ENCODE measurements around the gene FOSB. TPM values are rescaled to one million over a fixed set of nuclear protein-coding genes. Genes with fewer than 3 reads are reported as not detected.
A peak's percentile ranks its signal among the peaks of the same experiment; 100 is the strongest.

FOSB gene
- total RNA-seq, 2 experiments from 2014 or later: 5.6 to 98.6 TPM

DNA sequence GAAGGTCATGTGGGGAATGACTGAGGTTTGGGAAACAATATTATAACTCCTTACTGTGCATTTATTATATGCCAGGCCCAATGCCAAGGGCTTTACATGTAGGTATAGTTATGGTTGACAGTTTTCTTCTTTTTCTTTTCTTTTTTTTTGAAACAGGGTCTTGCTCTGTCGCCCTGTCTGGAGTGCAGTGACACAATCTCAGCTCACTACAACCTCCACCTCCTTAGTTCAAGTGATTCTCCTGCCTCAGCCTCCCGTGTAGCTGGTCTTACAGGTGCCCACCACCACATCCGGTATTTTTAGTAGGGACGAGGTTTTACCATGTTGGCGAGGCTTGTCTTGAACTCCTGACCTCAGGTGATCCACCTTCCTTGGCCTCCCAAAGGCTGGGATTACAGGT, 15.2 kb downstream of the FOSB start:
- H3K27ac Mint-ChIP-seq: no peak overlapping the region
- ATAC-seq (no peak), DNase-seq (no peak)
- CTCF ChIA-PET: interaction anchor here (1.2 to 23.2 kb wide), 2 partner anchors 16 to 46 kb away, joined by 3 to 1113 read pairs; partner anchors contain the start of gene ERCC1
- no peak overlapping the region for H3K4me3 Mint-ChIP-seq
- H3K27me3 Mint-ChIP-seq: peaks cover 2% of the 10 kb centered on the region
- H3K36me3 Mint-ChIP-seq: no peaks in the 10 kb centered on the region
- H3K4me1 Mint-ChIP-seq: peaks cover 25% of the 10 kb centered on the region
- H3K9me3 Mint-ChIP-seq (ENCODE audit: low read depth): no peaks in the 10 kb centered on the region

DNA sequence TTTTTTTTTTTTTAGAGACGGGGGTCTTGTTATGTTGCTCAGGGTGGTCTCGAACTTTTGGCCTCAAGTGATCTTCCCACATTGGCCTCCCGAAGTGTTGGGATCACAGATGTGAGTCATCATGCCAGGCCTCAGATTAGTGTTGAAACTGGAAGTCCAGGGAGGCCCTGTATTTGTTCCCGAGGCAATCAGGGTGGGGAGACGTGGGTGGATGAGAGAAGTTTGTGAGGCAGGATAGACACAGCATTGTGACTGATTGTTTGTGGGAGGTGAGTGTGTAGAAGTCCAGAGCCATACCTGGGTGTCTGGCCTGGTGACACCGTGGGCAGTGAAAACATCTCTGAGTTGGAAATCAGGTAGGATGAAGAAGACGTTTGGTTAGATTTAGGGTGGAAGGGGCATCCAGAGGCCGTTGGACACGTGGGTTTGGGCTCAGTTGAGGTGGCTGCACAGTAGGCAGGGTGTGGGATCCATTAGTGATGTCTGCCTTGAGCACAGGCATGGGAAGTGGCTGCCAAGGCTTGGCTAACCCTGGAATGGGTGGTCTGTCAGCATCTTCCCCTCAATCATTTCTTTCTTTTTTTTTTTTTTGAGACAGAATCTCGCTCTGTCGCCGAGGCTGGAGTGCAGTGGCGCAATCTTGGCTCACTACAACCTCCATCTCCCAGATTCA, 16.6 kb downstream of the FOSB start:
- no peaks in the 10 kb centered on the region for H3K36me3 Mint-ChIP-seq
- CTCF ChIA-PET: interaction anchor here (0.6 to 23.2 kb wide), 35 partner anchors 9 to 232 kb away, joined by 3 to 1113 read pairs (median 6); partner anchors contain the start of genes ERCC1, FOSB, OPA3 and PPM1N
- no peak overlapping the region for H3K27ac Mint-ChIP-seq

DNA sequence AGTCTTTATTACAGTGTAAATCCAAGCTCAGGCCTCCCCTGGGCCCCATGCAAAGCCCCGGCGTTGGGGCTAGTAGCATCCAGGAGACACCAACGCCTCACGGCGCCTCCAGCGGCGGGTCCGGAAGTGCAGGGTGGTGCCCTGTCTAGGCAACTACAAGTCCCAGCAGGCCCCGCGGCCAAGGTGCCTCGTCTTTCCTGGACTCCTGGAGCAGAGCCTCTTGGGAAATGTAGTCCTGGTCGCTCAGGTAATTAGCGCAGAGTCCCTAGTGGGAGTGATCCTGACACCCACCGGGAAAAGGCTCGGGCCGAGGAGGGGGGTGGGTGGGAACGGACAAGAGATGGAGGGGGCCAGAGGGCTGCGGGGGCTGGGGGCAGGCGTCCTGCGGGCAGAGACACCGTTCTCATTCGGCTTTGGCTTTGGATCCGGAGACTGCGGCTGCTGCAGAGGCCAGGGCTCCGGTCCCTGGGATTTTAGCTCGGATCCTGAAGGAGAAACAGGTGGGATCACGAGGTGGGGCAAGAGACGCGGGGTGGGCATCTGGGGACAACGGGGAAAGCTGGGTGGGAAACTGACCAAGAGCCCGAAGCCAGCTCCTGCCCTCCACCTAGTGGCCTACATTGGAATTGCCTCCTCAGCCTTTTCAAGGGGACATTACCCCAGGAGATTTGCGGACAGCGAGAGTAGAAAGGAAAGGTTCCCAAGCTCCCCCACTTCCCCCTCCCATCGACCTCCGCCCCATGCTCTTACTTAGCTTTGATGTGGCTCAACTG, 17.7 kb downstream of the FOSB start:
- H3K4me3 Mint-ChIP-seq: peak overlapping the region; percentile 85
- no peaks in the 10 kb centered on the region for H3K9me3 Mint-ChIP-seq (ENCODE audit: low read depth)
- ATAC-seq (peak; percentile 98), DNase-seq (peak; percentile 99)
- peaks cover 12% of the 10 kb centered on the region for H3K4me1 Mint-ChIP-seq
- CTCF ChIA-PET: interaction anchor here (0.6 to 23.2 kb wide), 49 partner anchors 6 to 231 kb away, joined by 3 to 1113 read pairs (median 4); partner anchors contain the start of genes ERCC1, FOSB, OPA3 and PPM1N
- peak overlapping the region; percentile 90 for H3K27ac Mint-ChIP-seq
- no peaks in the 10 kb centered on the region for H3K27me3 Mint-ChIP-seq
- H3K36me3 Mint-ChIP-seq: no peaks in the 10 kb centered on the region

More for the DNA sequence above, 16.6 kb downstream of the FOSB start:
- Mint-ChIP-seq H3K27me3 (no peaks in the 10 kb centered on the region), H3K4me1 (peaks cover 16% of the 10 kb centered on the region), H3K9me3 (ENCODE audit: low read depth) (no peaks in the 10 kb centered on the region), H3K4me3 (no peak overlapping the region)
- no peak for ATAC-seq
- no peak for DNase-seq

DNA sequence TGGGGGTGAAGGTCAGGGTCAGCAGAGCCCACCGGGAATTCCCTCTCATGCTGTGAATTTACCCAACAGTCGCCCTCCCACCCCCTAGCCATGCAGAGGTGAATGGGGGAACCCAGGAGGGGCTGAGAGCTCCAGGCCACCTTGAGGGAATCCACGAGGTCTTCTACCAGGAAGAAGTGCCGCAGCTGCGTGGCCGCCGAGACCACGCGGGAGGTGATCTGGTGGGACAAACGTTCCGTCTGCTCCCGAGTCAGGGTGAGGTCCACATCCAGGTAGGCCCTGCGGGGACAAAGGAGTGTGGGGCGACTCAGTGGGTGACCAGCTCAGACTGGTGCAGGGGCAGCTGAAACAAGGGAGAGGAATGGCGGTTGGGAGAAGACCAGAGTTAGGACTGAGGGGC, 20.9 kb downstream of the FOSB start:
- Mint-ChIP-seq H3K27me3 (peaks cover 3% of the 10 kb centered on the region), H3K27ac (no peak overlapping the region), H3K9me3 (ENCODE audit: low read depth) (no peaks in the 10 kb centered on the region), H3K4me3 (no peak overlapping the region), H3K36me3 (no peaks in the 10 kb centered on the region), H3K4me1 (peaks cover 19% of the 10 kb centered on the region)
- CTCF ChIA-PET: interaction anchor here (0.7 to 23.2 kb wide), 7 partner anchors 9 to 154 kb away, joined by 3 to 1113 read pairs (median 3); partner anchors contain the start of genes ERCC1, PPM1N and RTN2
- no peak for ATAC-seq
- no peak for DNase-seq

DNA sequence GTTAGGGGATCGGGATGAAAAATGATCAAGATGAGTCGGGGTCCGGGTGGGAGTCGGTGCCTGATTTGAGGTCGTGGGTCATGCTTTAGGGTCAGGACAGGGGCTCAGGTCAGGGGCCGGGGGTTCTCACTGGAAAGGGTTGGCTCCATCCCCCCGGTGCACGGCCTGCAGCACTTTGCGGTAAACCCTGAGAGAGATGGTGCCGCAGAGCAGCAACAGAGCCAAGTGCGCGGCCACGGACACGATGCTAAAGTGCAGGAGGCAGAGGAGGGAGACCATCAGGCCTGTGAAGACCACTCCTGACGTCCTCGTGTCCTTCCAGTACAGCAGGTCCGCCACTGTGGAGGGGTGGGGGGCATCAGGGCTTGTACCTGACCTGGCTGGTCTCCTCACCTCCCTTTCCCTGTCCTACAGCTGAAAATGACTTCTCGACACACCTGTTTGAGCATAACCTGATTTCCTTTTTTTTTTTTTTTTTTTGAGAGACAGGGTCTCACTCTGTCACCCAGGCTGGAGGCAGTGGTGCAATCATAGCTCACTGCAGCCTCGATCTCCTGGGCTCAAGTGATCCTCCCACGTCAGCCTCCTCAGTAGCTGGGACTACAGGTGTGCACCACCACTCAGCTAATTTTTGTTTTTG, 21.5 kb downstream of the FOSB start:
- Mint-ChIP-seq H3K27ac (no peak overlapping the region), H3K4me3 (no peak overlapping the region), H3K4me1 (peaks cover 20% of the 10 kb centered on the region), H3K36me3 (no peaks in the 10 kb centered on the region), H3K27me3 (peaks cover 6% of the 10 kb centered on the region), H3K9me3 (ENCODE audit: low read depth) (no peaks in the 10 kb centered on the region)
- DNase-seq (no peak), ATAC-seq (no peak)
- CTCF ChIA-PET: interaction anchor here (0.8 to 23.2 kb wide), 6 partner anchors 8 to 74 kb away, joined by 3 to 1113 read pairs (median 26); partner anchors contain the start of genes ERCC1, PPM1N and RTN2

DNA sequence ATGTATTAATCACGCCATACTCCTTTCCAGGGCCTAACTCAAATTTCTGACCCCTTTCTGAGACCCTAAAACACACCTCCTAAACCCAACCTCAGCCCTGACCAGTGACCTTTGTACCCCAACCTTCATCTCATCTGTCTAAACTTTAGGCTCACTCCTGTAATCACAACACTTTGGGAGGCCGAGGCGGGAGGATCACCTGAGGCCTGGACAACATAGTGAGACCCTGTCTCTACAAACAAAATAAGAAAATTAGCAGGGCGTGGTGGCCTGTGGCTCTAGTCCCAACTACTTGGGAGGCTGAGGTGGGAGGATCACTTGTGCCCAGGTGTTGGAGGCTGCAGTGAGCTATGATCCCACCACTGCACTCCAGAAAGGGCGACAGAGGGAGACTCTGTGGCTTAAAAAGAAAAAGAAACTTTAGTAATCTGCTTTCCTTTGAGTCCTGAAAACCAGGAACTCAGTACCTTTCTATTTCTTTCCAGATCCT, 24.4 kb downstream of the FOSB start:
- CTCF ChIA-PET: interaction anchor here (1.4 to 23.2 kb wide), 4 partner anchors 13 to 261 kb away, joined by 3 to 1113 read pairs (median 26); partner anchors contain the start of gene ERCC1
- H3K4me1 Mint-ChIP-seq: peaks cover 21% of the 10 kb centered on the region
- no peaks in the 10 kb centered on the region for H3K9me3 Mint-ChIP-seq (ENCODE audit: low read depth)
- no peaks in the 10 kb centered on the region for H3K36me3 Mint-ChIP-seq
- DNase-seq: no peak
- no peak for ATAC-seq
- H3K27ac Mint-ChIP-seq: no peak overlapping the region
- peak overlapping the region; percentile 24 for H3K4me3 Mint-ChIP-seq
- peaks cover 21% of the 10 kb centered on the region for H3K27me3 Mint-ChIP-seq

DNA sequence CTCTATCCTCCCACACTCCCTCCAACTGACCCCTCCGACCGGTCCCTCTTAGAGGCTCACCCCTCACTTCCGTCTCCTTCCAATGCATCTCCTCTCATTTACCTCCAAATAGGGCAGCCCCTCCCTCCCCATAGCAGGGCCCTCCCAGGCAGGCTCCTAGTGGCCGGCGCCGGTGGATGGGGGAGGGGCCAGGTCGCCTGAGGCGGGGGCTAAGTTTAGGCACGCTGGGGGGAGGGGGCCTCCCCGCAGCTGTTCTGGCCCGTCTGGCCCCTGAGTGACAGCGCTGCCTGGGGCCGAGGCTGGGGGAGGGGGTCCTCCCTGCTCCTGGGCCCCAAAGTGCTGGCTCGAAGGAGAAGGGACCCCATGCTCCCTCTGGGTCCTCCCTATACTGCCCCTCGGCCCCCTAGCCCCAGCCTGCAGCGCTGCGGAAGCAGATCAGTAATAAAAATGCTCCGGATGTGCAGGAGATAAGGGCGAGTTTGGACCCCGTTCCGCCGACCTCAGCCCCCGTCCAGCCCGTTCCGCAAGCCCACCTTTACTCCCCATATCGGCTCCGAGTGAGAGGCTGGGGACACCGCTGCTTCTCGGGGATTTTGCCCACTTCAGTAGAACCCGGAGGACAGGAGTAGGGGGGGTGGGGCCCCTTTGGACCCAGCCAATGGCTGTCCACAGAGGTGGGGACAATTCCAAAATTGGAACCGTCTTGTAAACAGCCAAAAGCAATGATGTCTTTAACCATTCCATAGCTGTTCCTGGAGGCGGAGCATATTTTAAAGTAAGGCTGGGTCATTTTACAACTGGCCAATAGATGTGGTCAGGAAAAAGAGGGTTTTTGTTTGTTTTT, 25.1 kb downstream of the FOSB start:
- DNase-seq (no peak), ATAC-seq (no peak)
- Mint-ChIP-seq H3K4me1 (peaks cover 26% of the 10 kb centered on the region), H3K9me3 (ENCODE audit: low read depth) (no peaks in the 10 kb centered on the region), H3K27ac (no peak overlapping the region), H3K27me3 (peaks cover 21% of the 10 kb centered on the region), H3K36me3 (no peaks in the 10 kb centered on the region), H3K4me3 (peak overlapping the region; percentile 68)
- CTCF ChIA-PET: interaction anchor here (0.6 to 23.2 kb wide), 6 partner anchors 13 to 261 kb away, joined by 3 to 1113 read pairs (median 4); partner anchors contain the start of gene ERCC1

DNA sequence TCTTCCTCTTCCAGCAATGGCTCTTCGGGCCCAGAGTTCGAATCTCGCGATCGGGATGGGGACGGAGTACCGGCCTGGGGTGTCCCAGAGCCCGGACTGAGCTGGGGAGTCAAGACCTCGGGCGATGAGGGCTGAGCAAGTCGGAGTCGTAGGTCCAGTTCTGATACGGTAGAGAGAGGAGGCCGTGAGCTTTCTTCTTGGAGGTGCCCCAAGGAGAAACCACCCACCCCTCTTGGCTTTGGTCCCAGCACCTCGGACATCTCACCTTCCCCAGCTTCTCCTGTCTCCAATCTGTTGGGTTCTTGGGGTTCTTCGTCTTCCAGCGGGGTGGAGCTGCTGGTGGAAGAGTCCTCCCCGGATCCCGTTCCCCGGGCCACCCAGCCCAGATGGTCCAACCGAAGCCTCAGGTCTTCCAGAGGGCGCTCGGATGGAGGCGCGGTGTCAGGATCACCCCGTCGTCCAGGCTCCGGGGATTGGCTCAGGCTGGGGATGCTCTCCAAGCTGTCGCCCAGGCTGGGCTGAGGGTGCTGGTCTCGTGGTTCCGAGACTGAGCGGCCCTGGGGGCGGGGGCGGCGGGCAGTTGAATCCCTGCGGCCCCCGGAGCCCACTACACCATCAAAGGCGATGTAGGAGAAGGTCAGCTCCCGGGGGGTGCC, 26.6 kb downstream of the FOSB start:
- H3K4me3 Mint-ChIP-seq: no peak overlapping the region
- H3K9me3 Mint-ChIP-seq (ENCODE audit: low read depth): no peaks in the 10 kb centered on the region
- CTCF ChIA-PET: interaction anchor here (0.6 to 8.0 kb wide), 8 partner anchors 8 to 149 kb away, joined by 3 to 108 read pairs (median 10); no protein-coding TSS in a partner anchor
- no peak overlapping the region for H3K27ac Mint-ChIP-seq
- H3K27me3 Mint-ChIP-seq: peaks cover 22% of the 10 kb centered on the region
- DNase-seq (no peak), ATAC-seq (no peak)
- no peaks in the 10 kb centered on the region for H3K36me3 Mint-ChIP-seq
- H3K4me1 Mint-ChIP-seq: peaks cover 36% of the 10 kb centered on the region

DNA sequence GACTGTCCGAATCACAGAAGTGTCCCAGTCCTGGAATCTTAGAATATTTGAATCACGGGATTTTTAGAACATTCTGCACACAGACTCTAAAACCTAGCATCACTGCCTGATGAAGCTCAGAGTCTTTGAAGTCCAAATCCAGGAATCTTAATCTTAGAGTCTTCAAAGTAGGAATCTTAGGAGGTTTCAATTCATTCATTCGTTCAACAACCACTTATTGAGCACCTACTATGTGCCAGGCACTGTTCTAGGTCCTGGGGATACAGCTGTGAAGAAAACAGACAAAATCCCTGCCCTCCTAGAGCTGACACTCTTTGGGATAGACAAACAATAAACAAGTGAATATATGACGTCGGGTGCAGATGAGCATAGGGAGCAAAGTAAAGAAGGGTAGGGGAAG, 27.4 kb downstream of the FOSB start:
- ATAC-seq (no peak), DNase-seq (no peak)
- peaks cover 40% of the 10 kb centered on the region for H3K4me1 Mint-ChIP-seq
- H3K27ac Mint-ChIP-seq: no peak overlapping the region
- peak overlapping the region; percentile 42 for H3K4me3 Mint-ChIP-seq
- CTCF ChIA-PET: interaction anchor here (1.2 to 8.0 kb wide), 8 partner anchors 9 to 182 kb away, joined by 3 to 108 read pairs (median 14); partner anchors contain the start of gene VASP
- H3K9me3 Mint-ChIP-seq (ENCODE audit: low read depth): no peaks in the 10 kb centered on the region
- no peaks in the 10 kb centered on the region for H3K36me3 Mint-ChIP-seq
- H3K27me3 Mint-ChIP-seq: peaks cover 25% of the 10 kb centered on the region

DNA sequence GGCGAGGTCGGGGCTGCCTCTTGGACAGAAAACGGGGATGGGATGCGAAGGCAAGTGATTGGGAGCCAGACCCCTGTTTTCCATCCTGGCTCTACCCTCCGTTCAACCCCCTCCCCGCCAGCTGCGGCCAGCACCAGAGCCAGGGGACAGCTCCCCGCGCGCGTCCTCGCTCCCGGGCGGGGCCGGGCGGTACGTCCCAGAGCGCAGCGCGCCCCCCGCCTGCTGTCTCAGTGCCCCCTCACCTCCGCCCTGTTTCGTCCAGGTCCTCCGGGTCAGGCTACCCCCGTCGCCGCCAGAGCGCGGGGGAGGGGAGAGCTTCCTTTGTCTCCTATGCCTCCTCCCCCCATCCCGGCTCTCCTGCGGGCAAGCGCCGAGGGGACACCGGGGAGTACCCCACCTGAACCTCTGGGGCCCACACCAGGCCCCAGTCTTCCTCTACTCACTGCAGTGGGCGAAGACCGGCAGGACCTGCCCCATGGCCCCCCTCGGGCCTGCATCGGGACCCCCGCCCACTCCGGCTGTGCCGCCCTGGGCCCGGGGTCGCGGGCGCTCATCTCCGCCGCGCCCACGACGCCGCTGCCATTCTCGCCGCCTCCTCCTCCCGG, 28.7 kb downstream of the FOSB start:
- Mint-ChIP-seq H3K4me1 (peaks cover 40% of the 10 kb centered on the region), H3K4me3 (peak overlapping the region; percentile 29), H3K36me3 (no peaks in the 10 kb centered on the region), H3K9me3 (ENCODE audit: low read depth) (no peaks in the 10 kb centered on the region), H3K27me3 (peaks cover 25% of the 10 kb centered on the region), H3K27ac (no peak overlapping the region)
- CTCF ChIA-PET: interaction anchor here (0.6 to 8.0 kb wide), 12 partner anchors 10 to 1771 kb away, joined by 3 to 108 read pairs (median 4); partner anchors contain the start of genes FOSB and VASP
- ATAC-seq: peak; percentile 25
- peak; percentile 72 for DNase-seq

DNA sequence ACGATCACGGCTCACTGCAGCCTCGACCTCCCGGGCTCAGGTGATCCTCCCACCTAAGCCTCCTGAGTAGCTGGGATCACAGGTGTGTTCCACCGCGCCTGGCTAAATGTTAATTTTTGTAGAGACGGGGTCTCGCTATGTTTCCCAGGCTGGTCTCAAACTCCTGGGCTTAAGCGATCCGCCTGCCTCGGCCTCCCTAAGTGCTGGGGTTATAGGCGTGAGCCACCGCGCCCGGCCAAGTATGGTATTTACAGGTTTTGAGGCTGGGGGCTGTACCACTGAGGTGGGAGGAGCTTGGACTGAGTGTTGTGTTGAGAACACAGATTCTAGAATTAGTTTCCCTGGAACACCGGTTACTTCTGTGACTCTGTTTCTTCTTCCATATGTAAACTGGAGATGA, 30.0 kb downstream of the FOSB start:
- Mint-ChIP-seq H3K9me3 (ENCODE audit: low read depth) (no peaks in the 10 kb centered on the region), H3K4me1 (peaks cover 42% of the 10 kb centered on the region)
- CTCF ChIA-PET: interaction anchor here (0.6 to 8.0 kb wide), 8 partner anchors 8 to 145 kb away, joined by 3 to 108 read pairs (median 10); no protein-coding TSS in a partner anchor

More for the DNA sequence above, 30.0 kb downstream of the FOSB start:
- ATAC-seq (no peak), DNase-seq (no peak)
- Mint-ChIP-seq H3K27me3 (peaks cover 25% of the 10 kb centered on the region), H3K36me3 (no peaks in the 10 kb centered on the region), H3K4me3 (peak overlapping the region; percentile 64), H3K27ac (no peak overlapping the region)
